Neuronal stem cell (in vitro differentiated cells): ENCODE results near the gene KRTAP9-1. TPM values are rescaled to one million over a fixed set of nuclear protein-coding genes. Genes with fewer than 3 reads are reported as not detected.
"Not testable (repeated sequence)": the region's sequence is repeated elsewhere in the genome, so short reads cannot be mapped to it uniquely, and the experiment has no call there.

Experiments
- DNase-seq: peaks from one replicate; pipeline ENCODE4 v3.0.0-alpha.2; 2013; ENCODE audit warnings: low spot score
- H2AFZ ChIP-seq: one replicate; pipeline ENCODE4 v1.6.1; 2013; ENCODE audit warnings: mild to moderate bottlenecking, low read length, inconsistent platforms
- H2AK5ac ChIP-seq: 2 replicates; pipeline ENCODE4 v1.6.1; 2013; ENCODE audit warnings: low read depth, mild to moderate bottlenecking, inconsistent platforms, low read length, moderate library complexity, mixed read lengths
- H2BK120ac ChIP-seq: 2 replicates; pipeline ENCODE4 v1.6.1; 2013; ENCODE audit warnings: low read depth, mild to moderate bottlenecking, inconsistent platforms, low read length, moderate library complexity, mixed read lengths
- H2BK12ac ChIP-seq: one replicate; pipeline ENCODE4 v1.6.1; 2013; ENCODE audit warnings: low read length, inconsistent platforms
- H2BK15ac ChIP-seq: 2 replicates; pipeline ENCODE4 v1.6.1; 2013; ENCODE audit warnings: mild to moderate bottlenecking, low read length, inconsistent platforms, mixed read lengths
- H2BK5ac ChIP-seq: one replicate; pipeline ENCODE4 v1.6.1; 2013; ENCODE audit warnings: inconsistent platforms, mild to moderate bottlenecking, low read length, moderate library complexity
- H3K14ac ChIP-seq: one replicate; pipeline ENCODE4 v1.6.1; 2013; ENCODE audit warnings: low read length, inconsistent platforms
- H3K18ac ChIP-seq: 2 replicates; pipeline ENCODE4 v1.6.1; 2013; ENCODE audit warnings: low read length, inconsistent platforms
- H3K23ac ChIP-seq: 2 replicates; pipeline ENCODE4 v1.6.1; 2013; ENCODE audit warnings: low read depth, mild to moderate bottlenecking, mixed read lengths, low read length, inconsistent platforms; ENCODE audit not compliant: poor library complexity
- H3K27ac ChIP-seq: replicated peaks from 3 replicates; pipeline ENCODE4 v1.5.1; 2013; ENCODE audit warnings: low read length, inconsistent platforms
- H3K27me3 ChIP-seq, 3 experiments: 2 replicates each; pipeline ENCODE4 v1.6.1; 2013; ENCODE audit warnings: low read length in 3 of 3, mild to moderate bottlenecking in 2 of 3, inconsistent platforms in 1 of 3, low read depth in 1 of 3, mixed read lengths in 1 of 3, moderate library complexity in 1 of 3; ENCODE audit not compliant: control insufficient read depth in 3 of 3, insufficient read depth in 3 of 3
- H3K36me3 ChIP-seq, 2 donors: replicated peaks in 1 of 2; 2 replicates each; pipeline ENCODE4 v1.6.1; 2013; ENCODE audit warnings: low read length in 2 of 2; ENCODE audit not compliant: control insufficient read depth in 2 of 2, insufficient read depth in 2 of 2
- H3K4ac ChIP-seq: 2 replicates; pipeline ENCODE4 v1.6.1; 2013; ENCODE audit warnings: inconsistent platforms, mild to moderate bottlenecking, low read length, moderate library complexity
- H3K4me1 ChIP-seq, 2 donors: 1 replicate in 1 of 2; 2 replicates in 1 of 2; pipeline ENCODE4 v1.6.1; 2013; ENCODE audit warnings: low read length in 2 of 2, low read depth in 1 of 2; ENCODE audit not compliant: control insufficient read depth in 2 of 2, insufficient read depth in 1 of 2
- H3K4me2 ChIP-seq: one replicate; pipeline ENCODE4 v1.6.1; 2013; ENCODE audit warnings: mild to moderate bottlenecking, low read length, inconsistent platforms; ENCODE audit not compliant: insufficient read depth, poor library complexity, severe bottlenecking
- H3K4me3 ChIP-seq, 2 donors: 2 replicates each; pipeline ENCODE4 v1.5.1; 2013; ENCODE audit warnings: low read length in 2 of 2, mild to moderate bottlenecking in 2 of 2, inconsistent platforms in 1 of 2, moderate library complexity in 1 of 2
- H3K79me1 ChIP-seq: one replicate; pipeline ENCODE4 v1.6.1; 2013; ENCODE audit warnings: low read depth, mild to moderate bottlenecking, inconsistent platforms, low read length, moderate library complexity
- H3K9ac ChIP-seq: one replicate; pipeline ENCODE4 v1.6.1; 2013; ENCODE audit warnings: mild to moderate bottlenecking, low read depth, low read length, inconsistent platforms; ENCODE audit not compliant: poor library complexity
- H3K9me3 ChIP-seq, 2 donors: replicated peaks in 1 of 2; 2 replicates each; pipeline versions ENCODE3 to v1.6.1; 2013; ENCODE audit warnings: low read length in 2 of 2, mild to moderate bottlenecking in 2 of 2, inconsistent platforms in 1 of 2, low read depth in 1 of 2, mixed read lengths in 1 of 2, moderate library complexity in 1 of 2; ENCODE audit not compliant: control insufficient read depth in 2 of 2, insufficient read depth in 1 of 2
- H4K8ac ChIP-seq: one replicate; pipeline ENCODE4 v1.6.1; 2013; ENCODE audit warnings: low read depth, mild to moderate bottlenecking, inconsistent platforms, low read length, moderate library complexity
- H4K91ac ChIP-seq: one replicate; pipeline ENCODE4 v1.6.1; 2013; ENCODE audit warnings: low read length, low read depth, mild to moderate bottlenecking, inconsistent platforms; ENCODE audit not compliant: poor library complexity
- WGBS, 2 donors: extraction: QIAGEN DNeasy Blood & Tissue Kit; methylation state at CpG; one replicate each; pipeline ENCODE4 v1.1.7; 2013; ENCODE audit warnings: missing lambda C conversion rate in 2 of 2, mixed read lengths in 1 of 2; ENCODE audit not compliant: insufficient read length in 2 of 2, insufficient replicate concordance in 1 of 2; ENCODE audit errors: extremely low coverage in 2 of 2; 5-methylcytosine and 5-hydroxymethylcytosine counted together
- small RNA-seq: library from polyadenylated mRNA; stranded (forward); fragments of <200 nt; extraction: miRNeasy Mini kit (QIAGEN cat#:217004); gene quantifications from one replicate; pipeline ENCODE3, GENCODE V24; 2013; ENCODE audit not compliant: insufficient read depth

KRTAP9-1 gene

DNA sequence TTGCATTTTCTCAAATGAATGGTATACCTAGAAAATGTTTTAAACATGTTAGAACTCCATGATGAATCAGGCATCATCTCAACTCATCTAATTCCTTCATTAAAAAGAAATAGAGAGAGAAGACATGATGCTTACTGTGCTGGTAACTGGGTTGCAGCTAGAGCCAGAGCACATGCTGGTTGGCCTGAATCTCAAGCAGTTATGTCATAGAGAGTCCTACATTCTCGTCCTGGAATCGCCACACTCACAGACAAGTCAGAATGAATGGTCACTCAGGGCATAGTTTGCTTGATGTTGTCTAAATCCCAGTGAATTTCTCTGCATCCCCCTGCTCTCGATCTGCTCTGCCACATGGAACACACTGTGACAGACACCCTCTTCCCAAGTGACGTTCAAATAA is 47.4 kb downstream of the KRTAP9-1 start:
- H3K27ac ChIP-seq, H2AK5ac ChIP-seq, H3K36me3 ChIP-seq, H2BK120ac ChIP-seq, H3K23ac ChIP-seq, H2AFZ ChIP-seq, H3K18ac ChIP-seq, H4K8ac ChIP-seq, H2BK15ac ChIP-seq, H3K4me1 ChIP-seq, H4K91ac ChIP-seq, H3K79me1 ChIP-seq, H3K14ac ChIP-seq, H3K4me3 ChIP-seq, H3K9me3 ChIP-seq, H3K9ac ChIP-seq, H2BK5ac ChIP-seq, H3K4ac ChIP-seq, H3K4me2 ChIP-seq, H3K27me3 ChIP-seq, H2BK12ac ChIP-seq, DNase-seq: not testable (repeated sequence)
- WGBS, 2 donors, result no CpG with 5 or more reads among the region's 4 CpGs

DNA sequence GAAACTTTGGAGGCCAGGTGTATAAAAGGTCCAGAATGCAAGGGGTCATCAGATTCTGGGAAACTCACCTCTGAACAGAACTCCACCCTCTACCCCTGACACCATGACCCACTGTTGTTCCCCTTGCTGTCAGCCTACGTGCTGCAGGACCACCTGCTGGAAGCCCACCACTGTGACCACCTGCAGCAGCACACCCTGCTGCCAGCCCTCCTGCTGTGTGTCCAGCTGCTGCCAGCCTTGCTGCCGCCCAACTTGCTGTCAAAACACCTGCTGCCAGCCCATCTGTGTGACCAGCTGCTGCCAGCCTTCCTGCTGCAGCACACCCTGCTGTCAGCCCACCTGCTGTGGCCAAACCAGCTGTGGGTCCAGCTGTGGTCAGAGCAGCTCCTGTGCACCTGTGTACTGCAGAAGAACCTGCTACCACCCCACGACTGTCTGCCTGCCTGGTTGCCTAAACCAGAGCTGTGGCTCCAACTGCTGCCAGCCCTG is 48.3 kb downstream of the KRTAP9-1 start, which contains the start of gene KRTAP9-8:
Gene KRTAP9-8, plus strand, starts transcription at position 51 of the 489 bp plus-strand sequence. Its CDS starts 53 bp downstream, at position 104.
- not testable (repeated sequence) for H3K79me1 ChIP-seq, H4K91ac ChIP-seq, H2BK12ac ChIP-seq, H2AK5ac ChIP-seq, H4K8ac ChIP-seq, H3K4me1 ChIP-seq, H2BK120ac ChIP-seq, H3K36me3 ChIP-seq, H3K4me2 ChIP-seq, H2BK15ac ChIP-seq, H3K14ac ChIP-seq, H3K27ac ChIP-seq, H3K4me3 ChIP-seq, H3K4ac ChIP-seq, DNase-seq, H3K27me3 ChIP-seq, H3K23ac ChIP-seq, H3K9me3 ChIP-seq, H2AFZ ChIP-seq, H3K9ac ChIP-seq, H2BK5ac ChIP-seq, H3K18ac ChIP-seq
- no CpG with 5 or more reads among the region's 3 CpGs for whole genome bisulfite sequencing, 2 donors

Small RNA genes within 50 kb of the gene (small RNA-seq; reads per million reads assigned to genes)
- gene KRTAP4-17P, result not detected
